Skin epidermis (tissue), 12 donors: ENCODE results near the gene MRAP.
"Not testable (repeated sequence)": the region's sequence is repeated elsewhere in the genome, so short reads cannot be mapped to it uniquely, and the experiment has no call there.

Source experiments
- H3K27ac ChIP-seq, 21 experiments: fragments of 200-600 bp; sonication (generic) in 11 of 21; one replicate each; pipeline ENCODE4 v1.5.0; 2020; ENCODE audit warnings: mild to moderate bottlenecking in 3 of 21, inconsistent platforms in 2 of 21, moderate library complexity in 2 of 21
- H3K4me3 ChIP-seq, 7 experiments: fragments of 200-600 bp; sonication (generic) in 2 of 7; one replicate each; pipeline ENCODE4 v1.5.0; 2020; ENCODE audit warnings: inconsistent platforms in 2 of 7, mild to moderate bottlenecking in 2 of 7, moderate library complexity in 1 of 7

Gene MRAP

GRCh38 chr21:32297449-32297848 is 1.2 kb upstream of the MRAP start:
- Histone ChIP-seq H3K4me3 (no peak overlapping the region), H3K27ac (peak overlapping the region in 1 of 21 experiments; percentile 65)

GRCh38 chr21:32298148-32298559 is 501 bp upstream of the MRAP start:
- Histone ChIP-seq H3K27ac (peak overlapping the region in 2 of 21 experiments; percentile 24 to 65), H3K4me3 (no peak overlapping the region)

- Histone ChIP-seq H3K4me3 (no peak overlapping the region), H3K27ac (no peak overlapping the region)
Measured at GRCh38 chr21:32299695-32300094, 1.0 kb downstream of the MRAP start.

- Histone ChIP-seq H3K27ac (no peak overlapping the region), H3K4me3 (no peak overlapping the region)
Measured at GRCh38 chr21:32300117-32300681, 1.5 kb downstream of the MRAP start.

GRCh38 chr21:32301596-32301995 is 2.9 kb downstream of the MRAP start:
- Histone ChIP-seq H3K27ac (no peak overlapping the region), H3K4me3 (no peak overlapping the region)

- Histone ChIP-seq H3K27ac (no peak overlapping the region), H3K4me3 (no peak overlapping the region)
Measured at GRCh38 chr21:32302560-32302959, 3.9 kb downstream of the MRAP start.

GRCh38 chr21:32303385-32303784 is 4.7 kb downstream of the MRAP start:
- Histone ChIP-seq H3K4me3 (no peak overlapping the region), H3K27ac (no peak overlapping the region)

- Histone ChIP-seq H3K27ac (no peak overlapping the region), H3K4me3 (no peak overlapping the region)
Measured at GRCh38 chr21:32304998-32305397, 6.3 kb downstream of the MRAP start.

GRCh38 chr21:32306021-32306780 is 7.5 kb downstream of the MRAP start:
- Histone ChIP-seq H3K27ac (no peak overlapping the region), H3K4me3 (no peak overlapping the region)

- Histone ChIP-seq H3K4me3 (no peak overlapping the region), H3K27ac (no peak overlapping the region)
Measured at GRCh38 chr21:32307706-32308105, 9.1 kb downstream of the MRAP start.

- Histone ChIP-seq H3K27ac (no peak overlapping the region), H3K4me3 (no peak overlapping the region)
Measured at GRCh38 chr21:32308696-32309095, 10.0 kb downstream of the MRAP start.

GRCh38 chr21:32309906-32310460 is 11.3 kb downstream of the MRAP start:
- no peak overlapping the region for H3K27ac ChIP-seq
- no peak overlapping the region for H3K4me3 ChIP-seq

GRCh38 chr21:32310976-32311375 is 12.3 kb downstream of the MRAP start:
- H3K27ac ChIP-seq, H3K4me3 ChIP-seq: not testable (repeated sequence)

- Histone ChIP-seq H3K27ac (no peak overlapping the region), H3K4me3 (no peak overlapping the region)
Measured at GRCh38 chr21:32311621-32312020, 13.0 kb downstream of the MRAP start.

GRCh38 chr21:32312326-32312725 is 13.7 kb downstream of the MRAP start:
- H3K27ac ChIP-seq: no peak overlapping the region
- H3K4me3 ChIP-seq: no peak overlapping the region

- Histone ChIP-seq H3K27ac (no peak overlapping the region), H3K4me3 (no peak overlapping the region)
Measured at GRCh38 chr21:32312976-32313375, 14.3 kb downstream of the MRAP start.

GRCh38 chr21:32314806-32315205 is 16.2 kb downstream of the MRAP start:
- Histone ChIP-seq H3K4me3 (no peak overlapping the region), H3K27ac (no peak overlapping the region)

- H3K4me3 ChIP-seq: no peak overlapping the region
- no peak overlapping the region for H3K27ac ChIP-seq
Measured at GRCh38 chr21:32315511-32316281, 17.0 kb downstream of the MRAP start.

GRCh38 chr21:32316361-32317215 is 17.9 kb downstream of the MRAP start:
- Histone ChIP-seq H3K27ac (no peak overlapping the region), H3K4me3 (no peak overlapping the region)

GRCh38 chr21:32317726-32318125 is 19.1 kb downstream of the MRAP start:
- H3K27ac ChIP-seq: peak overlapping the region in 2 of 21 experiments; percentile 12 to 64
- no peak overlapping the region for H3K4me3 ChIP-seq
